KMS-11 (cell line): ENCODE measurements around the gene SLC10A1.

Experiments
- H2AFZ ChIP-seq: fragments of 200-600 bp; sonication (generic); 2 replicates; pipeline ENCODE4 v1.6.1; 2016; ENCODE audit warnings: antibody characterized with exemption, mixed run types, low read depth
- H3K27ac ChIP-seq: fragments of 200-600 bp; sonication (generic); 2 replicates; pipeline ENCODE4 v1.6.1; 2016; ENCODE audit warnings: mild to moderate bottlenecking, mixed run types
- H3K27me3 ChIP-seq: fragments of 200-600 bp; sonication (generic); 2 replicates; pipeline ENCODE4 v1.6.1; 2017; ENCODE audit warnings: mild to moderate bottlenecking, low read depth, mixed run types, moderate library complexity; ENCODE audit not compliant: insufficient read depth
- H3K36me3 ChIP-seq: fragments of 200-600 bp; sonication (generic); 2 replicates; pipeline ENCODE4 v1.6.1; 2017; ENCODE audit warnings: mild to moderate bottlenecking, mixed run types; ENCODE audit not compliant: insufficient read depth
- H3K4me1 ChIP-seq: fragments of 200-600 bp; sonication (generic); 2 replicates; pipeline ENCODE4 v1.6.1; 2016; ENCODE audit warnings: mild to moderate bottlenecking, low read depth, mixed run types; ENCODE audit not compliant: poor library complexity, severe bottlenecking
- H3K4me2 ChIP-seq: fragments of 200-600 bp; sonication (generic); 2 replicates; pipeline ENCODE4 v1.7.0; 2016; ENCODE audit warnings: mild to moderate bottlenecking, mixed run types
- H3K4me3 ChIP-seq: fragments of 200-600 bp; sonication (generic); IDR thresholded peaks from 2 replicates; pipeline ENCODE4 v1.6.1; 2017; ENCODE audit warnings: low read depth, low read length, mixed read lengths; ENCODE audit not compliant: insufficient read depth
- H3K79me2 ChIP-seq: fragments of 200-600 bp; sonication (generic); 2 replicates; pipeline ENCODE4 v1.6.1; 2016; ENCODE audit warnings: low read depth, mixed run types; ENCODE audit not compliant: insufficient read depth
- H3K9ac ChIP-seq: fragments of 200-600 bp; sonication (generic); 2 replicates; pipeline ENCODE4 v1.6.1; 2016; ENCODE audit warnings: mild to moderate bottlenecking, mixed run types
- H4K20me1 ChIP-seq: fragments of 200-600 bp; sonication (generic); 2 replicates; pipeline ENCODE4 v1.6.1; 2016; ENCODE audit warnings: mild to moderate bottlenecking, mixed run types; ENCODE audit not compliant: insufficient read depth
- CTCF ChIP-seq: fragments of 200-600 bp; sonication (generic); conservative IDR thresholded peaks from 2 replicates; pipeline ENCODE4 v1.6.1; 2017; ENCODE audit warnings: low read depth, mild to moderate bottlenecking, antibody characterized with exemption, low read length, moderate library complexity, mixed read lengths

SLC10A1 gene

GRCh38 chr14:69780952-69781351 lies 16.1 kb downstream of the SLC10A1 start:
- no peak overlapping the region for H3K27ac ChIP-seq
- TF ChIP-seq CTCF: no peak
- no peaks in the 10 kb centered on the region for H4K20me1 ChIP-seq
- H3K79me2 ChIP-seq: no peaks in the 10 kb centered on the region
- H3K27me3 ChIP-seq: no peaks in the 10 kb centered on the region
- H3K4me1 ChIP-seq: no peaks in the 10 kb centered on the region
- no peak overlapping the region for H3K4me3 ChIP-seq
- no peak overlapping the region for H3K9ac ChIP-seq
- H3K4me2 ChIP-seq: no peak overlapping the region
- no peaks in the 10 kb centered on the region for H3K36me3 ChIP-seq
- no peak overlapping the region for H2AFZ ChIP-seq

GRCh38 chr14:69780092-69780491 lies 16.9 kb downstream of the SLC10A1 start:
- no peak overlapping the region for H3K4me3 ChIP-seq
- H3K36me3 ChIP-seq: no peaks in the 10 kb centered on the region
- H3K27ac ChIP-seq: no peak overlapping the region
- TF ChIP-seq CTCF: no peak
- H3K27me3 ChIP-seq: no peaks in the 10 kb centered on the region
- H3K4me2 ChIP-seq: no peak overlapping the region
- H3K9ac ChIP-seq: no peak overlapping the region
- H3K79me2 ChIP-seq: no peaks in the 10 kb centered on the region
- no peak overlapping the region for H2AFZ ChIP-seq
- no peaks in the 10 kb centered on the region for H3K4me1 ChIP-seq
- H4K20me1 ChIP-seq: no peaks in the 10 kb centered on the region

- no peak overlapping the region for H3K27ac ChIP-seq
- H3K36me3 ChIP-seq: no peaks in the 10 kb centered on the region
- no peak overlapping the region for H3K9ac ChIP-seq
- no peak overlapping the region for H3K4me3 ChIP-seq
- no peaks in the 10 kb centered on the region for H4K20me1 ChIP-seq
- no peaks in the 10 kb centered on the region for H3K27me3 ChIP-seq
- TF ChIP-seq CTCF: no peak
- H3K4me2 ChIP-seq: no peak overlapping the region
- H3K4me1 ChIP-seq: no peaks in the 10 kb centered on the region
- H2AFZ ChIP-seq: no peak overlapping the region
- H3K79me2 ChIP-seq: no peaks in the 10 kb centered on the region
These were observed 18.0 kb downstream of the SLC10A1 start for GRCh38 chr14:69779088-69779487.

GRCh38 chr14:69776875-69777453 lies 20.1 kb downstream of the SLC10A1 start:
- H3K4me1 ChIP-seq: no peaks in the 10 kb centered on the region
- no peaks in the 10 kb centered on the region for H3K36me3 ChIP-seq
- no peaks in the 10 kb centered on the region for H4K20me1 ChIP-seq
- no peak for TF ChIP-seq CTCF
- no peaks in the 10 kb centered on the region for H3K27me3 ChIP-seq
- H3K27ac ChIP-seq: no peak overlapping the region
- H3K4me3 ChIP-seq: no peak overlapping the region
- no peak overlapping the region for H3K4me2 ChIP-seq
- no peaks in the 10 kb centered on the region for H3K79me2 ChIP-seq
- no peak overlapping the region for H2AFZ ChIP-seq
- no peak overlapping the region for H3K9ac ChIP-seq
